ENCODE data around the gene PDE3B.

DNA sequence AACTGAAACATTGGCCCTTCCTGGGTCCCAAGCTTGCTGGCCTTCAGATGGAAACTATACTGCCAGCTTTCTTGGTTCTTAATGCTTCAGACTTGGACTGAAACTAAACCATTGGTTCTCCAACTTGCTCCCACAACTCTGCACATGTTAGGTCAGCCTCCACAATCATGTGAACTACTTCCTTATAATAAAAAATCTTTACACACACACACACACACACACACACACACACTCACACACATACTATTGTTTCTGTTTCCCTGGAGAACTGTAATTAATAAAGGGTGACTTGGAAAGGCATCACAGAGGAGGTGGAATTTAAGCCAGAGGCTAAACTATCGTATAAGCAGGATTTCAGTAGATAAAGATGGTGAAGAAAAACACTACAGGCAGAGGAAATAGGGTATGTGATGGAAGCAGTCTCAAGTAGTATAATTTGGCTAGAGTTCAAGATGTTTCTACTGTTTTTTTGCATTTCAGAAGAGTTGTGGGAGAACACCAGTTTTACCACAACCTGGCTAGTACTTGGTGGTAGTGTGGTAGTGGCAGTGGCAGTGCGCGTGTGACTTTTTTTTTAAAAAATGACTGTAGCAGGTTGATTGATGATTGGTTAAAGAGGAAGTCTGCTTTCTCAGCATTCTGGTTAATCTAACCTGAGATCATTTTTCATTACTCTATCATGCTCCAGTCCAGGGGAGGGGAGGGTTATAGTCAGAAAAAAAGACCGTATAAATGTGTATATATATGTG lies 70.1 kb downstream of the PDE3B start:
- TF ChIP-seq, protein P1, sequence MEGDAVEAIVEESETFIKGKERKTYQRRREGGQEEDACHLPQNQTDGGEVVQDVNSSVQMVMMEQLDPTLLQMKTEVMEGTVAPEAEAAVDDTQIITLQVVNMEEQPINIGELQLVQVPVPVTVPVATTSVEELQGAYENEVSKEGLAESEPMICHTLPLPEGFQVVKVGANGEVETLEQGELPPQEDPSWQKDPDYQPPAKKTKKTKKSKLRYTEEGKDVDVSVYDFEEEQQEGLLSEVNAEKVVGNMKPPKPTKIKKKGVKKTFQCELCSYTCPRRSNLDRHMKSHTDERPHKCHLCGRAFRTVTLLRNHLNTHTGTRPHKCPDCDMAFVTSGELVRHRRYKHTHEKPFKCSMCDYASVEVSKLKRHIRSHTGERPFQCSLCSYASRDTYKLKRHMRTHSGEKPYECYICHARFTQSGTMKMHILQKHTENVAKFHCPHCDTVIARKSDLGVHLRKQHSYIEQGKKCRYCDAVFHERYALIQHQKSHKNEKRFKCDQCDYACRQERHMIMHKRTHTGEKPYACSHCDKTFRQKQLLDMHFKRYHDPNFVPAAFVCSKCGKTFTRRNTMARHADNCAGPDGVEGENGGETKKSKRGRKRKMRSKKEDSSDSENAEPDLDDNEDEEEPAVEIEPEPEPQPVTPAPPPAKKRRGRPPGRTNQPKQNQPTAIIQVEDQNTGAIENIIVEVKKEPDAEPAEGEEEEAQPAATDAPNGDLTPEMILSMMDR (IDR thresholded peaks at IDR 0.05), result no peak
- TF ChIP-seq POLR2AphosphoS5 (IDR thresholded peaks at IDR 0.05), result no peak
- TF ChIP-seq POLR2A (IDR thresholded peaks at IDR 0.05; ENCODE audit: low read depth), result no peak
- no peak for TF ChIP-seq EP300 (IDR thresholded peaks at IDR 0.05)
